Adrenal gland (tissue), 5 donors: ENCODE results near the gene TEX2.
"Not testable (repeated sequence)": the region's sequence is repeated elsewhere in the genome, so short reads cannot be mapped to it uniquely, and the experiment has no call there.

Experiments
- POLR2A ChIP-seq, 2 donors: fragments of 450-650 bp; IDR thresholded peaks; one replicate each; pipeline ENCODE4 v1.6.1; 2017; ENCODE audit warnings: antibody characterized with exemption in 2 of 2, mild to moderate bottlenecking in 2 of 2, moderate library complexity in 1 of 2
- TF ChIP-seq, protein P1 (sequence below), 6 experiments: fragments of 450-650 bp in 4 of 6; fragments of 200-600 bp in 2 of 6; sonication (generic) in 1 of 6; IDR thresholded peaks; 1 replicate in 5 of 6; 2 replicates in 1 of 6; pipeline versions ENCODE4 v1.5.1 to v1.8.0; 2016 to 2021; ENCODE audit warnings: antibody characterized with exemption in 6 of 6, mild to moderate bottlenecking in 2 of 6, moderate library complexity in 1 of 6
- donor health status: DM: no; HTN: no; CAD: no.

DNA sequence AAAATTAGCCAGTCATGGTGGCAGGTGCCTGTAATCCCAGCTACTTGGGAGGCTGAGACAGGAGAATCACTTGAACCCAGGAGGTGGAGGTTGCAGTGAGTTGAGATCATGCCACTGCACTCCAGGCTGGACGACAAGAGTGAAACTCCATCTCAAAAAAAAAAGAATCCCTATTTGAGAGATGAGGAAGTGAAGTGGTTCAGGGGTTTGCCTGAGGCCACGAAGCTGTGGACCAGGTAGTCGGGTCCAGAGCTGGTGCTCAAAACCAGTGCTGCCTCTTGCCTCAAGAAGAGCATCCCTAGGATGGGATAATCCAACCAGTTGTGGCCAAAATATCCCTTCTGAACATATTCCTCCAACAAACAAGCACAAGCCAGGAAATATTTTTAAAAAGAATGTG is 95.4 kb downstream of the TEX2 start:
- TF ChIP-seq, protein P1, sequence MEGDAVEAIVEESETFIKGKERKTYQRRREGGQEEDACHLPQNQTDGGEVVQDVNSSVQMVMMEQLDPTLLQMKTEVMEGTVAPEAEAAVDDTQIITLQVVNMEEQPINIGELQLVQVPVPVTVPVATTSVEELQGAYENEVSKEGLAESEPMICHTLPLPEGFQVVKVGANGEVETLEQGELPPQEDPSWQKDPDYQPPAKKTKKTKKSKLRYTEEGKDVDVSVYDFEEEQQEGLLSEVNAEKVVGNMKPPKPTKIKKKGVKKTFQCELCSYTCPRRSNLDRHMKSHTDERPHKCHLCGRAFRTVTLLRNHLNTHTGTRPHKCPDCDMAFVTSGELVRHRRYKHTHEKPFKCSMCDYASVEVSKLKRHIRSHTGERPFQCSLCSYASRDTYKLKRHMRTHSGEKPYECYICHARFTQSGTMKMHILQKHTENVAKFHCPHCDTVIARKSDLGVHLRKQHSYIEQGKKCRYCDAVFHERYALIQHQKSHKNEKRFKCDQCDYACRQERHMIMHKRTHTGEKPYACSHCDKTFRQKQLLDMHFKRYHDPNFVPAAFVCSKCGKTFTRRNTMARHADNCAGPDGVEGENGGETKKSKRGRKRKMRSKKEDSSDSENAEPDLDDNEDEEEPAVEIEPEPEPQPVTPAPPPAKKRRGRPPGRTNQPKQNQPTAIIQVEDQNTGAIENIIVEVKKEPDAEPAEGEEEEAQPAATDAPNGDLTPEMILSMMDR (IDR thresholded peaks at IDR 0.05) = not testable (repeated sequence)
- not testable (repeated sequence) for TF ChIP-seq POLR2A (IDR thresholded peaks at IDR 0.05)
